K562 (cell line): ENCODE measurements around the gene ARSK. TPM values are rescaled to one million over a fixed set of nuclear protein-coding genes. Genes with fewer than 3 reads are reported as not detected.

Source experiments
- BCOR ChIP-seq: fragments of 450-650 bp; IDR thresholded peaks from 2 replicates; pipeline ENCODE4 v1.6.1; 2016
- CREB5 ChIP-seq: fragments of 250-450 bp; sonication (Bioruptor Pico); IDR thresholded peaks from 2 replicates; pipeline ENCODE4 v1.5.0; 2020; ENCODE audit warnings: mild to moderate bottlenecking
- DLX4 ChIP-seq: fragments of 250-450 bp; sonication (Bioruptor Pico); IDR thresholded peaks from 2 replicates; pipeline ENCODE4 v1.6.1; 2021; ENCODE audit warnings: mild to moderate bottlenecking
- DMBX1 ChIP-seq: fragments of 250-450 bp; sonication (Bioruptor Pico); IDR thresholded peaks from 2 replicates; pipeline ENCODE4 v1.8.0; 2022; ENCODE audit warnings: inconsistent platforms, mild to moderate bottlenecking, moderate library complexity, borderline replicate concordance
- KLF1 ChIP-seq: fragments of 450-650 bp; IDR thresholded peaks from 2 replicates; pipeline ENCODE4 v1.6.1; 2016; ENCODE audit warnings: missing genetic modification characterization, missing compliant biosample characterization
- MNT ChIP-seq, 2 experiments: fragments of 450-650 bp; conservative IDR thresholded peaks; 2 replicates each; pipeline ENCODE4 v1.6.1; 2017; ENCODE audit warnings: mild to moderate bottlenecking in 2 of 2, moderate library complexity in 2 of 2
- MTA1 ChIP-seq: fragments of 450-650 bp; IDR thresholded peaks from 2 replicates; pipeline ENCODE4 v1.6.1; 2017; ENCODE audit warnings: borderline replicate concordance
- NR1H2 ChIP-seq: sonication (generic); formaldehyde crosslinking; IDR thresholded peaks from 2 replicates; pipeline ENCODE4 v1.4.0; 2020; ENCODE audit warnings: mild to moderate bottlenecking, missing genetic modification reagents
- ZBTB12 ChIP-seq: fragments of 250-450 bp; sonication (Bioruptor Pico); IDR thresholded peaks from 2 replicates; pipeline ENCODE4 v1.4.0; 2020
- ZNF280A ChIP-seq: fragments of 450-650 bp; IDR thresholded peaks from 2 replicates; pipeline ENCODE4 v1.6.1; 2018; ENCODE audit warnings: mild to moderate bottlenecking, low read depth; ENCODE audit not compliant: partially characterized antibody
- ZNF324 ChIP-seq: fragments of 250-450 bp; sonication (Bioruptor Pico); IDR thresholded peaks from 2 replicates; pipeline ENCODE4 v1.4.0; 2020; ENCODE audit warnings: mild to moderate bottlenecking
- ZNF347 ChIP-seq: fragments of 450-650 bp; formaldehyde crosslinking; IDR thresholded peaks from 2 replicates; pipeline ENCODE4 v1.4.0; 2020; ENCODE audit warnings: low read depth, mild to moderate bottlenecking, moderate library complexity
- ZNF583 ChIP-seq: fragments of 250-450 bp; sonication (Bioruptor Pico); IDR thresholded peaks from 2 replicates; pipeline ENCODE4 v1.4.0; 2020
- polyA plus RNA-seq, 8 experiments: library from polyadenylated mRNA; depleted of rRNA in 4 of 8; stranded (reverse) in 5 of 8; unstranded in 3 of 8; fragments of >200 nt; fragmentation: Nextera tagmentation in 2 of 8; fragmentation: Illumina TruSeq in 1 of 8; extraction: Ambion mirVana in 2 of 8; extraction: Trizol in 1 of 8; gene quantifications; 2 replicates each; pipeline versions ENCODE4 v1.2.1 to v1.2.3, GENCODE V29; 2011 to 2014; ENCODE audit warnings: inconsistent platforms in 1 of 8, missing spikeins in 1 of 8
- total RNA-seq, 7 experiments: library from RNA; depleted of rRNA in 6 of 7; stranded (reverse); fragments of >200 nt in 6 of 7; fragmentation: Illumina TruSeq in 2 of 7; extraction: Trizol in 2 of 7; gene quantifications; 2 replicates each; pipeline versions ENCODE4 v1.2.1 to v1.2.3, GENCODE V29; 2011 to 2021; ENCODE audit warnings: low replicate concordance in 1 of 7
- TF ChIP-seq, protein P1 (sequence below): IDR thresholded peaks from 3 replicates; pipeline ENCODE4 v1.6.1; 2011; ENCODE audit warnings: borderline replicate concordance, mild to moderate bottlenecking; ENCODE audit not compliant: insufficient read length, insufficient read depth
- TF ChIP-seq, protein P2 (sequence below), 2 experiments: fragments of 150-350 bp in 1 of 2; IDR thresholded peaks; 2 replicates each; pipeline ENCODE4 v1.6.1; 2012 to 2016; ENCODE audit warnings: low read depth in 2 of 2, low read length in 2 of 2, mild to moderate bottlenecking in 1 of 2, moderate library complexity in 1 of 2

ARSK gene
- total and polyA plus RNA-seq, 9 of the 15 experiments (the other 6 are each of a cell fraction or from before 2014, with no cell fraction given), result 2.7 to 9.4 (median 7.1) TPM

DNA sequence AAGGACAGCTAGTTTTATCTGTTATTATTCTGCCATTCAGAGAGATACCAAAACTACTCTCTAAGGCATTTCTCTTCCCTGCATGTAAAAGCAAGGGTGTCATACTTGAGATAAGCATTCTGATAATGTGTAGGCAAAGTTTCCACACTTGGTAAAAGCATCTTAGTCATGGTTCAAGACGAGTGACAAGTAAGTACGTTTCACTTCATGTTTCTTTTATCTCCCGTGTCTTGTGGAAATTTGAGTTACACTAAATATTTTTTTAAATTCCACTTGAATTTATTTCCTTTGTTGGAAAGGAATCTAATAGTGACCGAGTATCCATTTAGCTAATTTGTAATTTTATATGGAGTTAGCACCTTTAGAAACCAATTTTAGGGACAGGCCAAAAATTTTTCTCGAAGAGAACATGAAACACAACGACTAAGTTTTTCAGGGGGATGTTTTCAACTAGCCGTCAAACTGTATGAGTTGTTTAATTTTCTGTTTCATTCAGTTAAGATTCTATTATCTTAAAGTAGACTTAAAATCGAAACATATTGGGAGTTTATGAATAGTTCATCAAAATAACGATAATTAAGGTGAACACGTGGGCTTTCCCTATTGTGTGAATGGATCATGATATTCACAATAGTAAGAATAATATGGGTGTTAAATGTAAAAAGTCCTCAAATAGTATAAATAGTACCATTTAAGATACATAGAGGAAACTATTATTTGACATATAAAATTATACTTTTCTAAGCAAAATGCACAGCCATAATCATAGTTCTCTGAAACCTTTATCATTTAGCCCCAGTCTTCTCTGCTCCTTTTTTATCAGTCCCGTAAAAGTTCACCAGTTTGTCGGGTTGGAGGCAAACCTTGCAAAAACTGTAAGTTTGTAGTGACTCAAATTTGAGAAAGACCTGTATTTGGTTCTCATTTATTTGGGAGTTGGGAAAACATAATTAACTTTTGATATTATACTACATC, 93.3 kb downstream of the ARSK start (continued):
- TF ChIP-seq, protein P1, sequence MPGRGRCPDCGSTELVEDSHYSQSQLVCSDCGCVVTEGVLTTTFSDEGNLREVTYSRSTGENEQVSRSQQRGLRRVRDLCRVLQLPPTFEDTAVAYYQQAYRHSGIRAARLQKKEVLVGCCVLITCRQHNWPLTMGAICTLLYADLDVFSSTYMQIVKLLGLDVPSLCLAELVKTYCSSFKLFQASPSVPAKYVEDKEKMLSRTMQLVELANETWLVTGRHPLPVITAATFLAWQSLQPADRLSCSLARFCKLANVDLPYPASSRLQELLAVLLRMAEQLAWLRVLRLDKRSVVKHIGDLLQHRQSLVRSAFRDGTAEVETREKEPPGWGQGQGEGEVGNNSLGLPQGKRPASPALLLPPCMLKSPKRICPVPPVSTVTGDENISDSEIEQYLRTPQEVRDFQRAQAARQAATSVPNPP, result no peak
- TF ChIP-seq KLF1 (tag) (no peak), CREB5 (CRISPR knock-in tag) (no peak), ZBTB12 (CRISPR knock-in tag) (no peak), ZNF347 (CRISPR knock-in tag) (no peak), ZNF583 (no peak), DMBX1 (CRISPR knock-in tag) (no peak), BCOR (no peak), DLX4 (CRISPR knock-in tag) (no peak), ZNF280A (no peak), NR1H2 (no peak), MNT (conservative IDR thresholded peaks at IDR 0.05) (peak; percentile 29 to 66; a peak in 3 of 4 replicates), ZNF324 (CRISPR knock-in tag) (no peak; the same call in 1 of the 2 replicates), MTA1 (peak; percentile 59; the same call in 1 of the 2 replicates)
- TF ChIP-seq, protein P2, sequence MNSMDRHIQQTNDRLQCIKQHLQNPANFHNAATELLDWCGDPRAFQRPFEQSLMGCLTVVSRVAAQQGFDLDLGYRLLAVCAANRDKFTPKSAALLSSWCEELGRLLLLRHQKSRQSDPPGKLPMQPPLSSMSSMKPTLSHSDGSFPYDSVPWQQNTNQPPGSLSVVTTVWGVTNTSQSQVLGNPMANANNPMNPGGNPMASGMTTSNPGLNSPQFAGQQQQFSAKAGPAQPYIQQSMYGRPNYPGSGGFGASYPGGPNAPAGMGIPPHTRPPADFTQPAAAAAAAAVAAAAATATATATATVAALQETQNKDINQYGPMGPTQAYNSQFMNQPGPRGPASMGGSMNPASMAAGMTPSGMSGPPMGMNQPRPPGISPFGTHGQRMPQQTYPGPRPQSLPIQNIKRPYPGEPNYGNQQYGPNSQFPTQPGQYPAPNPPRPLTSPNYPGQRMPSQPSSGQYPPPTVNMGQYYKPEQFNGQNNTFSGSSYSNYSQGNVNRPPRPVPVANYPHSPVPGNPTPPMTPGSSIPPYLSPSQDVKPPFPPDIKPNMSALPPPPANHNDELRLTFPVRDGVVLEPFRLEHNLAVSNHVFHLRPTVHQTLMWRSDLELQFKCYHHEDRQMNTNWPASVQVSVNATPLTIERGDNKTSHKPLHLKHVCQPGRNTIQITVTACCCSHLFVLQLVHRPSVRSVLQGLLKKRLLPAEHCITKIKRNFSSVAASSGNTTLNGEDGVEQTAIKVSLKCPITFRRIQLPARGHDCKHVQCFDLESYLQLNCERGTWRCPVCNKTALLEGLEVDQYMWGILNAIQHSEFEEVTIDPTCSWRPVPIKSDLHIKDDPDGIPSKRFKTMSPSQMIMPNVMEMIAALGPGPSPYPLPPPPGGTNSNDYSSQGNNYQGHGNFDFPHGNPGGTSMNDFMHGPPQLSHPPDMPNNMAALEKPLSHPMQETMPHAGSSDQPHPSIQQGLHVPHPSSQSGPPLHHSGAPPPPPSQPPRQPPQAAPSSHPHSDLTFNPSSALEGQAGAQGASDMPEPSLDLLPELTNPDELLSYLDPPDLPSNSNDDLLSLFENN (IDR thresholded peaks at IDR 0.05; ENCODE audit: low read depth in 2 of 2, low read length in 2 of 2), result no peak
